HG02623 (cell line): ENCODE results near the gene FMO5.

Experiments used
- ATAC-seq: cut with Tn5 transposase; IDR thresholded peaks from one replicate; pipeline ENCODE4 v1.9.1; 2021; ENCODE audit warnings: moderate library complexity; ENCODE audit not compliant: unreplicated experiment

The FMO5 gene

GRCh38 chr1:147152772-147153171 is 72.4 kb downstream of the FMO5 start:
- no peak for ATAC-seq

- no peak for ATAC-seq
These were observed 73.9 kb downstream of the FMO5 start for GRCh38 chr1:147151244-147151643.

GRCh38 chr1:147142886-147143285 is 82.3 kb downstream of the FMO5 start:
- no peak for ATAC-seq
